NCI-H2196 treated with DMSO at 0.1 percent for 48 hours (cell line): ENCODE results near the gene PYHIN1.
A peak's percentile ranks its signal among the peaks of the same experiment; 100 is the strongest.
"Not testable (repeated sequence)": the region's sequence is repeated elsewhere in the genome, so short reads cannot be mapped to it uniquely, and the experiment has no call there.

Experiments
- DNase-seq: peaks from one replicate; lab custom pipeline; 2025; ENCODE audit not compliant: unreplicated experiment; lab: John Stamatoyannopoulos, UW

Gene PYHIN1

DNA sequence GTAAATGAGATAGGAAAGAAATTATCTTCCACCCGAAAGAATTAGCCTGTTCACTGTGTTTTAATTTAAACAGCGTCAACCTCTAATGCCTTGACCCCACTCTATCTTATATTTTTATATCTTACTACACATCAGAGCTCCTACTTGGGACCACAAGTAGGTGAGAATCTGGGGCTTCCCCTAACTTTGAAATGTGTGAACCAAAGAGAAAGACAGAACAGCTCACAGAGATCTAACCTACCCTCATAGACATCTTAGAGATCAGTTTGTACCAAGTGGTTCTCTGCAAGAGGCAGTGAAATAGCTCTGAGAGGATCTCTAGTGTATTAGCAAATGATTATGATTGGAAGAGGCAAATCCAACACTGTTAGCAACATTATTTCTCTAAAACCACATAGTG is 47.4 kb downstream of the PYHIN1 start:
- DNase-seq: no peak

DNA sequence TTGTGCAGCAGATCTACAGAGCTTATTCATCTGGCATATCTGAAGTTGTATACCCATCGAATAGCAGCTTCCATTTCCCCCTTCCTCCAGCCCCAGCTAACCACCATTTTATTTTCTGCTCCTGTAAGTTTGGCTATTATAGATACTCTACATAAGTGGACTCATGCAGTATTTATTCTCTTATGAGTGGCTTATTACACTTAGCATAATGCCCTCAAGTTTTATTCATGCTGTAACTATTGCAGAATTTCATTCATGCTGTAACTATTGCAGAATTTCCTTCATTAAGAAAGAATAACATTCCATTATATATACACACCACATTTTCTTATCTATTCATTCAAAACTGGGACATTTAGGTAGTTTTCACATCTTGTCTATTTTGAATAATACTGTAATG is 47.9 kb downstream of the PYHIN1 start:
- no peak for DNase-seq

DNA sequence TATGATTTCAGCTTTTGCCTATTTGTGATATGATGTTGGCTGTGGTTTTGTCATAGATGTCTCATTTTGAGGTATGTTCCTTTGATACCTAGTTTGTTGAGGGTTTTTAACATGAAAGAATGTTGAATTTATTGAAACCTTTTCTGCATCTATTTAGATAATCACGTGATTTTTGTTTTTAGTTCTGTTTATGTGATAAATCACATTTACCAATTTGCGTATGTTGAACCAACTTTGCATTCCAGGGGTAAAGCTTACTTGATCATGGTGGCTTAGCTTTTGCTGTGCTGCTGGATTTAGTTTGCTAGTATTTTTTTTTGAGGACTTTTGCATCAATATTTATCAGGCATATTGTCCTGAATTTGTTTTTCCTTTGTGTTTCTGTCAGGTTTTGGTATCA is 51.9 kb downstream of the PYHIN1 start:
- no peak for DNase-seq

DNA sequence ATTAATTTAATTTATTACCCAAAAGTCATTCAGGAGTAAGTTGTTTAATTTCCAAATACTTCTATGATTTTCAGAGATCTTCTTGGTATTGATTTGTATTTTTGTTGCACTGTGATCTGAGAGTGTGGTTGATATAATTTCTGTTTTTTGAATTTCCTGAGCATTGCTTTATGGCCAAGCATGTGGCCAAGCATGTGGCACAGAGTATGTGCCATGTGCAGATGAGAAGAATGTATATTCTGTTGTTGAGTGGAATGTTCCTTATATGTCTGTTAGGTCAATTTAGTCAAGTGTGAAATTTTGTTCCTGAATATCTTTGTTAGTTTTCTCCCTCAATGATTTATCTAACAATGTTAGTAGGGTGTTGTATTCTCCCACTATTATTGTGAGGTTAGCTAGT is 53.0 kb downstream of the PYHIN1 start:
- no peak for DNase-seq

DNA sequence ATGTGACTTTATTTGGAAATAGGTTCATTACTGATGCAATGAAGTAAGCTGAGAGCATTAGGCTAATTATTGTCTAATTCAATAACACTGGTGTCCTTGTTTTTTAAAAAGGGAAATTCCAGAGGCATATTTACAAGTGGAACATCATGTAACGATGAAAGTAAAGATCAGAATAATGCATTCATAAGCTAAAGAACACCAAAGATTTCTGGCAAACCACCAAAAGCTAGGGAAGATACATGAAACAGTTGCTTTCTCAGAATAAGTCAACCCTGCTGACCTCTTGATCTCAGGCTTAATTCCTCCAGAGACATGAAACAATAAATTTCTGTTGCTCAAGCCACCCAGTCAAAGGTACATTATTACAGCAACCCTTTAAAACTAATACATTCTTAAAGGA is 58.1 kb downstream of the PYHIN1 start:
- DNase-seq: no peak

DNA sequence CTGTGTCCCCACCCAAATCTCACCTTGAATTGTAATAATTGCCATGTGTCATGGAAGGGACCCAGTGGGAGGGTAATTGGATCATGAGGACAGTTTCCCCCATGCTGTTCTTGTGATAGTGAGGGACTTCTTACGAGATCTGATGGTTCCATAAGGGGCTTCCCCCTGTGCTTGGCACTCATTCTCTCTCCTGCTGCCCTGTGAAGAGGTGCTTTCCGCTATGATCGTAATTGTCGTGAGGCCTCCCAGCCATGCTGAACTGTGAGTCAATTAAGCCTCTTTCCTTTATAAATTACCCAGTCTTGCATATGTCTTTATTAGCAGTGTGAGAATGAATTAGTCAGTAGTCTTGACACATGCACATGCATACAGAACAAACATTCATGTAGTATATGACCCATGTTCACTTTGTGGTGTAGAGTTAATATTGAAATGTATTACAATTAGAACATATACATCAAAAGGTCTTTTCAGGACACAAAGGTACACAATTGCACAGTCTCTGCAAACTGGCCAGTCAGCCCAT is 61.5 kb downstream of the PYHIN1 start:
- DNase-seq: no peak

DNA sequence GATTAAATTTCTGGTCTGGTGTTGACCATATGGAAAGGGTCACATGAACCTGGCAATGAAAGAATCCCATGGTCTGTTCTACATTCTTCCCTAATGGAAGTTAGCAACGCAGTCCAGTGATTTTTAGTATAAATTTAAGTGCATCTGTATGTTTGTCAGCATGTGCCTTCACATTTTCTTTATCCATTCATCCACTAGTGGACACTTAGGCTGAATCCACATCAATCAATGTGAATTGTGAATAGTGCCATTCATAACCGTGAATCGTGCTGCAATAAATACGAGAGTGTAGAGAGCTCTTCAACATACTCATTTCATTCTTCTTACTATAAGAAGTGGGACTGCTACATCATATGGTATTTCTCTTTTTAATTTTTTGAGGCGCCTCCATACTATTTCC is 65.6 kb downstream of the PYHIN1 start:
- no peak for DNase-seq

DNA sequence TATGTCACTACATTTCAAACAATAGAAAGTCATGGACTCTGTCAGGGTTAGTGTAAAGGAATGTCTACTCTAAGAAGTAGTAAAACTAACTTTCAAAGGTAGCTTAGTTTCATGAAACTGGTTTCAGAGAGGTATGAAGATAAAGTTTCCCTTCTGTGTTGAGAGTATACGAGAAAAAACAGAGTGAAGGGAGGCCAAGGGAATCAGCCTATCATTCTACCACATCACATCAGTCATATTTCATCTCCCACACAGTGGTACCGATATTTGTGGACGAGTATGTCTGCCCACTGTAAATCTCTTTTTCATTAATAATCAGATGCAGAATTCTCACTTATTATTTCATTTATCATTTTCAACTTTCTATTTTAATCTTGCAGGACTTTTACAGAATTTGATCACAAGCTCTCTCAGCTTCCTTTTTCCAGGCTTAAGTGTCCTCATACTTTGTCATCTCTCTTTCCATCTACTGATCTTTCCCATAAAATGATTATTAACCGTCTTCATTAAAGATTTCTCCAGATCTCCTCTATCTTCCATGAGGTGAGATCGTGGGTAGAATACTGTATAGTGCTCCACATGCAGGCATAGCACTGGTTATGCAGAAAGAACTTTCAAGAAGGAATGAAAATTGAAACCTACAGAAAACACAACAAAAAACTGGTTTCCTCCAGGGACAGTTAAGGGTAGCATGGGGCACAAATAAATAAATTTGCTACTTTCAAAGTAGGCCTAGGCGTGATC is 66.9 kb downstream of the PYHIN1 start:
- DNase-seq: no peak

DNA sequence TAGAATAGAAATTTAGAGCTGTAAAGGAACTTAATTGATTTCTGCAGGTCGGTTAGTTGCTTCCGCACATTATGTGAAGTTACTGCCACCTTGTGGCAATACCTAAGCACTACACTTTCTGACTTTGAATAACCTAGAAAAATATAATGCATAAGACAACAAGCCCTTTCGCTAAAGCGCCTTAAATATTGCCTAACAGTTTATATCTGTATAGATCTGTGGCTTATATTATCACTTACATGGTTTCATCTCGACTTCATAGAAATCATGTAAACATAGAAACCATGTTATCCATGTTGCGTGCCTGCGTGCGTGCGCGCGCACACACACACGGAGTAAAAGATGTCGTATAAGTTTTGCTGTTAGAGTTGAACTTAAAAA is 67.4 kb downstream of the PYHIN1 start:
- DNase-seq: peak; percentile 24

DNA sequence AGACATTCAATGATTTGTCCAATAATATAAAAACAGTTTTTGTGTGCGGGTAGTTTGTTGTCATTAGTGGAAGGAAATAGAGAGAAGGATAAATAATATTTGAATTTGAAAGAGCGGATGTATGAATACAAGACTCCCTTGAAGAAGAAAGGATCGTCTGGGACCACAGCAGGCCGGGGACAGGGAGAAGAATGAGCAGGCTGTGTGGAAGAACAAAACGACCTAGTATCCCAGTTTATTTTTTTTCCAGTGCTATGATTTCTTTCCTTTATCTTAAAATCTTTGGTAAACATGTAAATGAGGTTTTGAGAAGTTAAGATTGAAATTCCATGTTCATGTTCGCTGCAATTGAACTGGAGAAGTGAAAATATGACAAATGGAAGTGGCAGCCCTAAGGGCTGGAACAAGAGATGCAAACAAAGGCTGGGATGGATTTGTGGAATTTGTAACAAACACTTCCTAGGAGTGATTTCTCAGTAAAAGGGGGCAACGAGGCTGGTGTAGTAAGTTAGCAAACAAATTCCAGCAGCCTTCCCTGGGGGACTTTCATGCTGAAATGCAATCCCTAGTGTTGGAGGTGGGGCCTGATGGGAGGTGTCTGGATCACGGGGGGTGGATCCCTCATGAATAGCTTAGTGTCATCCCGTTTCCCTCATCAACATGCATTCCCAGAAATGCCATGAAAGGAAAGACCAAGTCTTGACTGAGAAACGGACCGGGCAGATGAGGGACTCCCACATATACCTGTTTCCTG is 68.1 kb downstream of the PYHIN1 start:
- DNase-seq: peak; percentile 7

DNA sequence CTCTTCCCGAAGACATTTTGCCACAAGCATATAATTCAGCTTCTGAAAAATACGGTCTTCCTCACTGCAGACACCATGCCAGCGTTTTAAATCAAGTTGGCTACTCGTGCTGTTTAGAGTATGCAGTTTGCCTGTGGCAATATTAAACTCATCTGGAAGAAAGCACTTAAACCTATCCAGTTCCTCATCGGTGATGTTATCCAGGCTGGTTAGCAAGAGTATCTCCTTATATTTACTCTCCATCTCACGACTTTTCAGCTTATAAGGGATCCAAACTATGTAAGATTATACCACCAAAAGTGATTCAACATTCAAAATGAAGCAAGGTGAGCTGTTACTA is 68.7 kb downstream of the PYHIN1 start:
- DNase-seq: no peak

DNA sequence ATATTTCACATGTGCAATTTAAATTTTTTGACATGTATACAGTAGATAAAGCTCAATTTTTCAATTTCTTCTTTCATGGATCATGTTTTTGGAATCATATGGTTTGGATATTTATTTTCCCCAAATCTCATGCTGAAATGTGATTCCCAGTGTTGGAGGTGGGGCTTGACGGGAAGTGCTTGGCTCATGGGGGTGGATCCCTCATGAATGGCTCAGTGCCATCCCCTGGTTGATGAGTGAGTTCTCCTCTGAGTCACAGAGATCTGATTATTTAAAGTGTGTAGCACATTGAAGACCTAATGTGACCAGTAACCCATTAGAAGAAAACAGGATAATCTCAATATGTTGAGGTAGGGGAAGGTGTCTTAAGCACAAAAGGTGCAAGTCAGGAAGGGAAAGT is 69.3 kb downstream of the PYHIN1 start:
- no peak for DNase-seq

DNA sequence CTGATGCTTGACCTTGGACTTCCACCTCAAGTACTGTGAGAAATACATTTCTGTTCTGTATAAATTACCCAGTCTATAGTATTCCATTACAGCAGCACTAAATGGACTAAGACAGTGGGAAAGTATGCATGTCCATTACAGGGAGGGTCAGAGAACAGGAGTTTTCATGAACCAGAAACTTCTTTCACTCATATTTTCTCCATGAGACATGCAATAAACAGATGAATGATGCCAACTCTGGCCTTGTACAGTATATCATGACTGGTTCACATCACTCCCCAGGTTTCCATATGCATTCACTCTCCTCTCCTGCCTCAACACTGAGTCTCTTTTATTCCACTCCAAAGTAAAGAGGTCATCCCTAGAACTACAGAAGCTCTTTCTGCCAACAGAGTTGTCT is 73.8 kb downstream of the PYHIN1 start:
- no peak for DNase-seq

DNA sequence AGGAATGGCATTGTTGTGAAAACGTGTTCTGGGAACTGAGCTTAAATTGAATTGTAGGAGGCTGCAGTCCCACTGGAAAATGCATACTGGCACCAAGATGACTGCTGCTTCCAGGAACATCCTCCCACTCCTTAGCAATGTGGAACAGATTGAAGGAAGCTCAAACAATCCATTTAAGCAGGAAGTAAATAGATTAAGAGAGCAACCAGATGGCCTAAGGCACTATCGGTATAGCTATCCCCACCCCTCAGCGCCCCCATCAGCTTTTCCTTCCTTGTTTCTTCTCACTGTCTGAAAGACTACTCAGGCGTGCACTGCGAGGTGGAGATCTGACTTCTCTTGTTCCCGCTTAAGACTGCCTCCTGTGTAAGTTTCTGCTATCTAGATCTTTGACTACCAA is 74.3 kb downstream of the PYHIN1 start:
- DNase-seq: no peak

DNA sequence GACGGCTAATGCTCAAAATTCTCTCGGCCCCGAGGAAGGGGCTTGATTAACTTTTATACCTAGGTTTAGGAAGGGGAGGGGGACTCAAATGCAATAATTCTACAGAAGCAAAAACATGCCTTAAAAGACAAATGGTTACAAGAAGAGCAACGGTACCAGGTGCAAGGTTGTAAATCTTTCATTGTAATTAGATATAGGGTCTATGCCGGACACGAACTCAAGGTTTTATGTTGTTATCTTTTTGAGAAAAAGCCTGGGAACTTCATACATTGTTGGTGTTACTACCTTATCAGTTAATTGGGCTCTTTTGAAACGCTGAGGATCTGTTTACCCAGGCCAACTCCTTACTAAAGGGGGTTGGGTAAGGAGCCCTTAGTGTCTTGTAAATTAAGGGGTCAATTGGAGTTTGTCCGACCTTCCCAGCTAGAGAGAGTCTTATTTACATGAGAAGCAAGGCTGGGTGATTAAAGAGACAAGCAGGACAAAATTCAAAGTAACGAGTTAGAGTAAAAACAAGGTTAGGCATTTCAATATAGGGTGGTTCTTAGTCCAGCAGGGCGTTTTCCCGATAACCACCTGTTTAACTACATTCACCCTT is 75.0 kb downstream of the PYHIN1 start:
- not testable (repeated sequence) for DNase-seq

DNA sequence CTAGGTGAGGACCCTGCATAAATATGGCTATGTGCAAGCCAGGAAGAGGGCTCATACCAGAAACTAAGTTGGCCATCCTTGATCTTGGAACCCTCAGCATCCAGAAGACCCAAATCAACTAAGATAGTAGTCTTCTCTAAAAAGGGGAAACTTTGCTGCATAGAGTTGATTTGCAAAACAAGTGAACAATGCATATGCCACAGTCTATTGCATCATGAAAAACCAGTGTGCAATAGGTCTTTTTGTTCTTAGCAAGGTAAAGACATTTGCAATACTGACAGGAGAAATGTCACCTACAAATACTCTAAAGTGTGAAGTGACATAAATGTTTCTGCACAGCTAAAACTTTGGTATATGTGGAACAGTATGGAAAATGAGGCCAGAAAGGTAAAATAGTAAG is 76.4 kb downstream of the PYHIN1 start:
- no peak for DNase-seq

DNA sequence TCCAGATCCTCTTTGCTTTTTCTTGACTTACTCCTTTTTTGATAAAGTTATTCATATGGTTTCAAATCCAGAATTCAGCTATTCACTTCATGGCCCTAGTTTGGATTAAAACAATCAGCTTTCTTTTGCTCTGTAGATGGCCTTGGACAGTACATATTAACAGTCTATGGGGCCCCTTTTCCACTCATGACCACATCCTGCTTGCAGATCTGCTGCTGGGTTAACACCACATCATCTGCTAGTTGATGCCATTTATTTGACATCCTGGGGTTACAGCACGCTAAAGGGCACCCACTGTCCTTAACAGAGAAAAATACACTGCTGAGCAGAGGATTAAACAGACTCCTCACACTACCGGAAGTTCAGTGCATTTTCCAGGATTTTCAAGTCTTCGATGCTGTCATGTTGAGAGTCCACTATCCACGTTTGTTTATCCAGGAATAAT is 77.4 kb downstream of the PYHIN1 start:
- no peak for DNase-seq

DNA sequence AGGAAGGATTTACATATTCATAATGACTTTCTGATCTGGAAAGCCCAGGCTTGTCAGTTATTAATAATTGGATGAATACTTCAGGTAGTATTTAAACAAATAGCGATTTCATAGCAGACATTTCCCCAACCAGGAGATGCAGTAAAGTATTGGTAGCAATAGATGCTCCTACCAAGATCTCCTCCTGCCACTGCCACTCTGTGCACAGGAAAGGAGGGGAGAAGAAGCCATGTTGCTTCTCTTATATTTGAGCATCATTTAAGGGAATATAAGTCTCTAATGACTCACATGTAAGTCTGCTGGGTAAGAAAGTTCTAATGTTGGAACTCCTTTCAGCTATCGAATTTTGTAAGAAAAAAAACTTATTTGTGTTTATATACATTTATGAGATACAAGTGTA is 77.9 kb downstream of the PYHIN1 start:
- DNase-seq: no peak

DNA sequence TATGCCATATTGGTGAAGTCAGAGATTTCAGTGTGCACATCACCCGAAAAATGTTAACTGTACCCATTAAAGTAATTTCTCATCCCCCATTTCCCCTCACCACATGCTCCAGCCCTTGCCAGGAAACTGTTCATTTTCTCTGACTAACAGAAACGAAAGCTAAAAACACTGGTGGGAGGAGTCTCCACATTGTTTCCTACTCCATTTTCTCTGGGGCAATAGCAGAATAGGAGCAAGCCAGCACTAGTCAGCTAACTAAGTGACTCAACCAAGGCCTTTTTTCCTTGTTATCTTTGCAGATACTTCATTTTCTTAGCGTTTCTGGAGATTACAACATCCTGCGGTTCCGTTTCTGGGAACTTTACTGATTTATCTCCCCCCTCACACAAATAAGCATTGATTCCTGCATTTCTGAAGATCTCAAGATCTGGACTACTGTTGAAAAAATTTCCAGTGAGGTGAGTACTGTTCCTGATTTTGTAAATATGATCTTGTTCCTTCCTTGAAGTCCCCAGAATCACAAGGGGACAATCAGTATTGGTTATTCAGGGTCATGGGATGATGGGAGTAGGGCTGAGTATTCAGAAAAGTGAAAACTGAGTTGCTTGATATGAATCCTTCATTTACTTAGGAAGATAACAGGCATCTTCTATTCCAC is 78.5 kb downstream of the PYHIN1 start, which contains the start of gene IFI16:
TSS of gene IFI16 (plus strand) at position 204 of the 658 bp plus-strand sequence. CDS start 4,774 bp downstream, outside the sequence.
- DNase-seq: no peak

DNA sequence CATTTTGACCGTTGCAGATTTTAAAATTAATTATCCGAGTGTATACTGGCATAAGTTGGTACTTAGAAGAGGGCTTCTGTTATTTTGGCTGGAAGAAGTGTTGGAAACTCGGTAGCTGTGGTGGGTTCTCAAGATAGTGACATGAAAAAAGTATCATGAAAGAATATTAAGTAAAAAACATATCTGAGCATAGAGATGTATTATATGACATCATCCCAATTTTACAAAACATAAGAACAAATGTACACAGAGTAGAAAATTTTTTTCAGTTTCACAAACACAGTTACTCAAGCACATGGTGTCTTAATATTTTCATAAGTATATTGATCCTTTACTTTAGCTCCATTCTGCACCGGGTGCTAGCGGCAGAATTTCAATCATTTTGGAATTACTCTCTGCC is 79.0 kb downstream of the PYHIN1 start:
- DNase-seq: no peak

DNA sequence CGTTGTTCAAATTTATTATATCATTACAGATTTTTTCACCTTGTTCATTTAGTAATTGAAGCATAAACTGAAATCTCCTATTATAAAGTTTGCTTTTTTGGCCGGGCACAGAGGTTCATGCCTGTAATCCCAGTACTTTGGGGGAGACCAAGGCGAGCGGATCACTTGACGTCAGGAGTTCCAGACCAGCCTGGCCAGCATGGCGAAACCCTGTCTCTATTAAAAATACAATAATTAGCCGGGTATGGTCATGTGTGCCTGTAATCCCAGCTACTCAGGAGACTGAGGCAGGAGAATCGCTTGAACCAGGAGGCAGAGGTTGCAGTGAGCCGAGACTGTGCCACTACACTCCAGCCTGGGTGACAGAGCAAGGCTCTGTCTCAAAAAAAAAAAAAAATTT is 79.6 kb downstream of the PYHIN1 start:
- DNase-seq: not testable (repeated sequence)
